GM12864 (cell line): Measurements from ENCODE around the gene PYROXD2.
"Not testable (repeated sequence)": the region's sequence is repeated elsewhere in the genome, so short reads cannot be mapped to it uniquely, and the experiment has no call there.

Experiments
- DNase-seq: peaks from one replicate; pipeline ENCODE4 v3.0.0-alpha.2; 2011; ENCODE audit warnings: low read depth
- H3K4me3 ChIP-seq: 2 replicates; pipeline ENCODE4 v1.5.1; 2011; ENCODE audit warnings: mild to moderate bottlenecking, low read depth, low read length, control low read depth
- CTCF ChIP-seq: IDR thresholded peaks from 2 replicates; pipeline ENCODE4 v1.5.1; 2011; ENCODE audit warnings: low read depth, mild to moderate bottlenecking, moderate library complexity, low read length, control low read depth, inconsistent platforms; ENCODE audit errors: missing control alignments

Gene PYROXD2

DNA sequence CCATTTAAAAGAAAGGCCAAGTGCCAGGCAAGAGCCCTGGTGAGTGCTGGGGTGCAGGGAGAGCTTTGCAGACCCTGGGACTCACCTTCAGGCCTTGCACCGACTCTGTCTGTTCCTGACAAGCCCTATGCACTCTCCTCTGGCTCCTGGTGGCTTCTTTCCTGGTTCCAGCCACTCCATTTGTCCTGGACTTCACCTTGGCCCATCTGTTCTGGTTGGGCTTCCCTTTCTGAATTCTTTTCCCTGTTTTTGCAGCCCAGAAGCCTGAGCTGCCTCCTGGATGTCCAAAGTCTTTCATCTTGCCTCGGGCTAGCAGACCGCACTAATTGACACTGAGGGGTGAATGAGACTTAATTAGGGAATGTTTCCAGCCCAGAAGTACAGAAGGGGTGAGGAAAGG, 60.5 kb downstream of the PYROXD2 start:
- TF ChIP-seq CTCF = no peak
- DNase-seq = no peak
- H3K4me3 ChIP-seq = no peak overlapping the region

- no peak overlapping the region for H3K4me3 ChIP-seq
- no peak for DNase-seq
- TF ChIP-seq CTCF = no peak
Observed at GRCh38 chr10:98353170-98353569, 61.8 kb downstream of the PYROXD2 start.

GRCh38 chr10:98351831-98352402, 63.1 kb downstream of the PYROXD2 start:
- no peak for TF ChIP-seq CTCF
- no peak overlapping the region for H3K4me3 ChIP-seq
- DNase-seq = no peak

DNA sequence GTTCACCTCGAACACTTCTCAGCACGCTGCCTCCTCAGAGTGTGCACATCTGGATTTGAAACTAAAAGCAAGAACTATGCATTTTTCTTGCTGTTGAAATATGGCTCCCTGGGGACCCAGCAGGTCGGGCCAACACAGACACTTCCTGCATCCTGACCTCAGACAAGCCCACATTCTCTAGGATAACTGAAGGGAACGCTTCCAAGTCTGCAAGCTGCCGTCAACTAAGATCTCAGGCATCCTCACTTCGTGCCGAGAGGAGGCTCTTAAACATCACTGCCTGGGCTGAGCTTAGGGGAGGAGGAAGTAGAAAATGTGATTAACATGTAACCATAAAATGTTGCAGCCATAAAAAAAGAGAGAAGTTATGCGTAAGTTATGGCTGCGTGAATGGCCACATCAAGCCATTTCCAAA, 65.5 kb downstream of the PYROXD2 start:
- no peak for TF ChIP-seq CTCF
- DNase-seq = peak; percentile 25
- no peak overlapping the region for H3K4me3 ChIP-seq

DNA sequence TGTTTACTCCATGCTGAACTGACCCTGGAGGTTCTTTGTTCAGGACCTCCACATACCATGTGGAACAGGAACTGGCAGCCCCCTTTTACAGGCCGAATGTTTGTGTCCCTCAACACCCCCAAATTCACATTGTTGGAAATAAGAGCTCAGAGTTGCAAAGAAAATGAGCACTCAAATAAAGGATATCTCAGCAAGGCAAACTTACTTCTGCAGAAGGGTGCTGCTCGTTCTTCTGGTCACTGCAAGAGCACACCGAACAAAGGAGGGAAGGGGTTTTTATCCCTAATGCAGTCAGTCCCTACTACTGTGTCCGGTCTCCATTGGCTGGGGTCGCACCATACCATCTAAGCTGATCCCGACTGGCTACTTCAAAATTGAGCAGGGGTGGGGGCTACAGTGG, 68.1 kb downstream of the PYROXD2 start:
- H3K4me3 ChIP-seq = no peak overlapping the region
- no peak for DNase-seq

DNA sequence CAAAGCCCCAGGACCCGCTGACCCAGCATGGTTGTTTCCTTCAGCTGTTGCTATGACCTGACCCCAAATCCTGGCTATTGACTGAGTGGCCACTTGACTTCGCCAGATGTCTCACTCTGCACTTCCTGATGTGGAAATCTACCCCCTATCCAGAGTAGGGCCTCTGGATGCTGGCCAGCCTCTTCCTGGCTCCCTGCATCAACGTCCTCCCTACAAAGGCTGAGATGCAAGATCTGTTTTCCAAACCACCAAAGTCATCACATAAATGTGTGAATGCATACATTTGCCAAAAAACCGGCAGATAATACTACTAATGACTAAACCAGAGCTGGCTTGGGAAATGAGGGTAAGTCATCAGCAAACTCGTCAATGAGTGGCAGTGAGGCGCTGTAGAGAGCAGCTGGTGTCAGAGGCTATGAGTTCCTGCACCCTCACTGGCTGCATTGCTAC, 70.4 kb downstream of the PYROXD2 start:
- H3K4me3 ChIP-seq = no peak overlapping the region
- no peak for TF ChIP-seq CTCF
- no peak for DNase-seq

More for the DNA sequence above, 68.1 kb downstream of the PYROXD2 start:
- TF ChIP-seq CTCF = no peak

DNA sequence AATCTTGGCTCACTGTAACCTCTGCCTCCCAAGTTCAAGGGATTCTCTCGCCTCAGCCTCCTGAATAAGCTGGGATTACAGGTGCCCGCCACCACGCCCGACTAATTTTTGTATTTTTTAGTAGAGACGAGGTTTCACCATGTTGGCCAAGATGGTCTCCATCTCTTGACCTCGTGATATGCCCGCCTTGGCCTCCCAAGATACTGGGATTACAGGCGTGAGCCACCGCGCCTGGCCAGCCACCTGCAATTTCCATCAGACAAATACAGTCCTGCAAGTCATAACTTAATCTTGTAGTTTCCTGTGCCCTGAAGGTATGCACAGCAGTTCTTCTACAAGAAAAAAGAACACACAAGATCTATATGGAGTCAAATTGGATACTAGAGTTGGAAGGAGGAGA, 73.3 kb downstream of the PYROXD2 start:
- H3K4me3 ChIP-seq, DNase-seq: not testable (repeated sequence)
